Measurements from ENCODE around the gene TMTC2.

TMTC2 gene

GRCh38 chr12:83005534-83006197 lies 319.0 kb downstream of the TMTC2 start:
- in situ Hi-C loops (cut with MboI; ENCODE audit: low sequenced_read_pairs) = no loop called here

- in situ Hi-C loops (cut with MboI; ENCODE audit: low sequenced_read_pairs) = no loop called here
Observed at GRCh38 chr12:83008703-83009102, 322.0 kb downstream of the TMTC2 start.

GRCh38 chr12:83010169-83010804 lies 323.6 kb downstream of the TMTC2 start:
- in situ Hi-C loops (cut with MboI; ENCODE audit: low sequenced_read_pairs) = no loop called here

GRCh38 chr12:83015390-83016217 lies 328.9 kb downstream of the TMTC2 start:
- in situ Hi-C loops (cut with MboI; ENCODE audit: low sequenced_read_pairs) = no loop called here

- in situ Hi-C loops (cut with MboI; ENCODE audit: low sequenced_read_pairs) = no loop called here
Observed at GRCh38 chr12:83016218-83016835, 329.6 kb downstream of the TMTC2 start.

GRCh38 chr12:83016991-83017390 lies 330.3 kb downstream of the TMTC2 start:
- in situ Hi-C loops (cut with MboI; ENCODE audit: low sequenced_read_pairs) = no loop called here

GRCh38 chr12:83018088-83018487 lies 331.4 kb downstream of the TMTC2 start:
- in situ Hi-C loops (cut with MboI; ENCODE audit: low sequenced_read_pairs) = no loop called here

GRCh38 chr12:83027021-83027723 lies 340.5 kb downstream of the TMTC2 start:
- in situ Hi-C loops (cut with MboI; ENCODE audit: low sequenced_read_pairs) = no loop called here

- in situ Hi-C loops (cut with MboI; ENCODE audit: low sequenced_read_pairs) = no loop called here
Observed at GRCh38 chr12:83031196-83031595, 344.5 kb downstream of the TMTC2 start.

GRCh38 chr12:83036847-83037246 lies 350.1 kb downstream of the TMTC2 start:
- in situ Hi-C loops (cut with MboI; ENCODE audit: low sequenced_read_pairs) = no loop called here

- in situ Hi-C loops (cut with MboI; ENCODE audit: low sequenced_read_pairs) = no loop called here
Observed at GRCh38 chr12:83039413-83039812, 352.7 kb downstream of the TMTC2 start.

GRCh38 chr12:83040339-83040738 lies 353.6 kb downstream of the TMTC2 start:
- in situ Hi-C loops (cut with MboI; ENCODE audit: low sequenced_read_pairs) = no loop called here

- in situ Hi-C loops (cut with MboI; ENCODE audit: low sequenced_read_pairs) = no loop called here
Observed at GRCh38 chr12:83040991-83041390, 354.3 kb downstream of the TMTC2 start.

GRCh38 chr12:83042441-83043200 lies 355.9 kb downstream of the TMTC2 start:
- in situ Hi-C loops (cut with MboI; ENCODE audit: low sequenced_read_pairs) = no loop called here

- in situ Hi-C loops (cut with MboI; ENCODE audit: low sequenced_read_pairs) = no loop called here
Observed at GRCh38 chr12:83044736-83045135, 358.0 kb downstream of the TMTC2 start.

- in situ Hi-C loops (cut with MboI; ENCODE audit: low sequenced_read_pairs) = no loop called here
Observed at GRCh38 chr12:83046019-83046418, 359.3 kb downstream of the TMTC2 start.

GRCh38 chr12:83049306-83049705 lies 362.6 kb downstream of the TMTC2 start:
- in situ Hi-C loops (cut with MboI; ENCODE audit: low sequenced_read_pairs) = no loop called here

GRCh38 chr12:83052890-83053541 lies 366.3 kb downstream of the TMTC2 start:
- in situ Hi-C loops (cut with MboI; ENCODE audit: low sequenced_read_pairs) = no loop called here

- in situ Hi-C loops (cut with MboI; ENCODE audit: low sequenced_read_pairs) = no loop called here
Observed at GRCh38 chr12:83057436-83057835, 370.7 kb downstream of the TMTC2 start.

- in situ Hi-C loops (cut with MboI; ENCODE audit: low sequenced_read_pairs) = no loop called here
Observed at GRCh38 chr12:83059107-83059506, 372.4 kb downstream of the TMTC2 start.
